Measurements from ENCODE around the gene PTPN3.
"Not testable (repeated sequence)": the region's sequence is repeated elsewhere in the genome, so short reads cannot be mapped to it uniquely, and the experiment has no call there.

PTPN3 gene

GRCh38 chr9:109385499-109385898 is 112.6 kb downstream of the PTPN3 start:
- DNase-seq, result no peak

GRCh38 chr9:109383947-109384346 is 114.2 kb downstream of the PTPN3 start:
- DNase-seq, result no peak

GRCh38 chr9:109383356-109383755 is 114.8 kb downstream of the PTPN3 start:
- no peak for DNase-seq

- no peak for DNase-seq
Measured at GRCh38 chr9:109382585-109382984, 115.5 kb downstream of the PTPN3 start.

- DNase-seq, result no peak
Measured at GRCh38 chr9:109382182-109382581, 115.9 kb downstream of the PTPN3 start.

GRCh38 chr9:109381011-109381729 is 116.9 kb downstream of the PTPN3 start:
- DNase-seq, result no peak

GRCh38 chr9:109379513-109379912 is 118.6 kb downstream of the PTPN3 start:
- DNase-seq, result no peak

- no peak for DNase-seq
Measured at GRCh38 chr9:109378316-109378715, 119.8 kb downstream of the PTPN3 start.

- DNase-seq, result no peak
Measured at GRCh38 chr9:109372246-109372645, 125.9 kb downstream of the PTPN3 start.

GRCh38 chr9:109371374-109371773 is 126.7 kb downstream of the PTPN3 start:
- DNase-seq, result no peak

GRCh38 chr9:109369285-109369684 is 128.8 kb downstream of the PTPN3 start:
- no peak for DNase-seq

- DNase-seq, result no peak
Measured at GRCh38 chr9:109360771-109361170, 137.3 kb downstream of the PTPN3 start.

GRCh38 chr9:109358968-109359603 is 139.0 kb downstream of the PTPN3 start:
- DNase-seq, result not testable (repeated sequence)

GRCh38 chr9:109355564-109356297 is 142.4 kb downstream of the PTPN3 start:
- no peak for DNase-seq

GRCh38 chr9:109354190-109354589 is 143.9 kb downstream of the PTPN3 start:
- no peak for DNase-seq

- DNase-seq, result no peak
Measured at GRCh38 chr9:109351032-109351431, 147.1 kb downstream of the PTPN3 start.

- DNase-seq, result peak; percentile 24
Measured at GRCh38 chr9:109349421-109349846, 148.7 kb downstream of the PTPN3 start.

- DNase-seq, result no peak
Measured at GRCh38 chr9:109346904-109347303, 151.2 kb downstream of the PTPN3 start.

- no peak for DNase-seq
Measured at GRCh38 chr9:109344866-109345265, 153.2 kb downstream of the PTPN3 start.

- DNase-seq, result no peak
Measured at GRCh38 chr9:109342878-109343277, 155.2 kb downstream of the PTPN3 start.

GRCh38 chr9:109341561-109341960 is 156.5 kb downstream of the PTPN3 start:
- DNase-seq, result no peak

GRCh38 chr9:109340979-109341378 is 157.1 kb downstream of the PTPN3 start:
- not testable (repeated sequence) for DNase-seq

GRCh38 chr9:109336409-109336808 is 161.7 kb downstream of the PTPN3 start:
- no peak for DNase-seq

- no peak for DNase-seq
Measured at GRCh38 chr9:109335929-109336328, 162.2 kb downstream of the PTPN3 start.
